ENCODE results near the gene CREB5. TPM values are rescaled to one million over a fixed set of nuclear protein-coding genes. Genes with fewer than 3 reads are reported as not detected.

The CREB5 gene
- total RNA-seq, 1 experiment from 2014 or later = 0.49 TPM

DNA sequence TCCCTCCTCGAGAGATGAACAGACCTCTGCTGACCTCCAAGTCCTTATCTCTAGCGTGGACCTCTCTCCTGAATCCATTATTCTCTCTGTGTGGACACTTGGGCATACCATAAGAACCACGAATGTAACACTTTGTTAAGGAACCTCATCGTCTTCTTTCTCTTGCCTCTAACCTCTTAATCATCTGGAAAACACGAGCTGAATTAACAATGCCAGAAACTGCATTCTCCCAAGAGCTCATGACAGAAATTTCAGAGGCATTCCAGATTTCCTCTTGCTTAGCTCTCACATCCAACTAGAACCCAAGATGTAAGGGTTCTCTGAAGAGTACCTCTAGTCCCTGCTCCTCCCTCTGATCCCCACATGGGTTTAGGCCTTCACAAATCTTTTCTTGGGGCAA, 444.3 kb downstream of the CREB5 start:
- peak overlapping the region; percentile 67 for H3K4me2 ChIP-seq (ENCODE audit: low read length)
- peak overlapping the region; percentile 47 for H2AFZ ChIP-seq (ENCODE audit: low read depth, low read length, poor library complexity, severe bottlenecking)
- RAD21 ChIA-PET (ENCODE audit: low non-redundant PET in 1 of 2, low total read pairs in 2 of 2, uncharacterized antibody in 2 of 2, unreplicated experiment in 2 of 2) = no interaction called here
- no peaks in the 10 kb centered on the region for H3K36me3 ChIP-seq (ENCODE audit: control insufficient read depth in 1 of 2, insufficient read depth in 2 of 2, low read length in 2 of 2)
- intact Hi-C loops (cut with micrococcal nuclease) = no loop called here
- DNase-seq (ENCODE audit: low read depth, low spot score) (no peak), ATAC-seq (no peak)
- H3K9me2 ChIP-seq (ENCODE audit: insufficient read depth) = no peaks in the 10 kb centered on the region
- peak overlapping the region; percentile 68; the same call in 1 of the 2 replicates for H3K27ac ChIP-seq (ENCODE audit: low read depth, low read length)
- no peak for TF ChIP-seq EZH2phosphoT487 (IDR thresholded peaks at IDR 0.05; ENCODE audit: borderline replicate concordance)
- TF ChIP-seq ZNF274 (IDR thresholded peaks at IDR 0.05; ENCODE audit: low read depth, low read length) = no peak
- TF ChIP-seq, protein P1, sequence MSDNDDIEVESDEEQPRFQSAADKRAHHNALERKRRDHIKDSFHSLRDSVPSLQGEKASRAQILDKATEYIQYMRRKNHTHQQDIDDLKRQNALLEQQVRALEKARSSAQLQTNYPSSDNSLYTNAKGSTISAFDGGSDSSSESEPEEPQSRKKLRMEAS (IDR thresholded peaks at IDR 0.05) = no peak
- TF ChIP-seq CBX3 (IDR thresholded peaks at IDR 0.05; ENCODE audit: low read depth) = no peak
- no peak for TF ChIP-seq TCF7L2 (IDR thresholded peaks at IDR 0.05; ENCODE audit: borderline replicate concordance, extremely low read depth, insufficient read depth, insufficient read length)
- TF ChIP-seq, protein P2, sequence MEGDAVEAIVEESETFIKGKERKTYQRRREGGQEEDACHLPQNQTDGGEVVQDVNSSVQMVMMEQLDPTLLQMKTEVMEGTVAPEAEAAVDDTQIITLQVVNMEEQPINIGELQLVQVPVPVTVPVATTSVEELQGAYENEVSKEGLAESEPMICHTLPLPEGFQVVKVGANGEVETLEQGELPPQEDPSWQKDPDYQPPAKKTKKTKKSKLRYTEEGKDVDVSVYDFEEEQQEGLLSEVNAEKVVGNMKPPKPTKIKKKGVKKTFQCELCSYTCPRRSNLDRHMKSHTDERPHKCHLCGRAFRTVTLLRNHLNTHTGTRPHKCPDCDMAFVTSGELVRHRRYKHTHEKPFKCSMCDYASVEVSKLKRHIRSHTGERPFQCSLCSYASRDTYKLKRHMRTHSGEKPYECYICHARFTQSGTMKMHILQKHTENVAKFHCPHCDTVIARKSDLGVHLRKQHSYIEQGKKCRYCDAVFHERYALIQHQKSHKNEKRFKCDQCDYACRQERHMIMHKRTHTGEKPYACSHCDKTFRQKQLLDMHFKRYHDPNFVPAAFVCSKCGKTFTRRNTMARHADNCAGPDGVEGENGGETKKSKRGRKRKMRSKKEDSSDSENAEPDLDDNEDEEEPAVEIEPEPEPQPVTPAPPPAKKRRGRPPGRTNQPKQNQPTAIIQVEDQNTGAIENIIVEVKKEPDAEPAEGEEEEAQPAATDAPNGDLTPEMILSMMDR (IDR thresholded peaks at IDR 0.05 in 2 of 3, conservative IDR thresholded peaks at IDR 0.05 in 1 of 3; ENCODE audit: borderline replicate concordance in 1 of 3, insufficient read depth in 1 of 3, low read depth in 2 of 3, low read length in 2 of 3) = no peak
- peaks cover 10% of the 10 kb centered on the region for H3K27me3 ChIP-seq (ENCODE audit: insufficient read depth, low read length)
- H4K20me1 ChIP-seq (ENCODE audit: insufficient read depth) = no peaks in the 10 kb centered on the region
- BruUV-seq (replicated peaks) = no TSS peak
- no peak overlapping the region for H3K9ac ChIP-seq (ENCODE audit: low read length)
- POLR2A ChIA-PET = no interaction called here
- H3K79me2 ChIP-seq (ENCODE audit: insufficient read depth, low read length) = no peaks in the 10 kb centered on the region
- CTCF ChIA-PET = no interaction called here
- no peaks in the 10 kb centered on the region for H3K9me3 ChIP-seq (ENCODE audit: control insufficient read depth in 1 of 2, insufficient read depth in 1 of 2, low read depth in 1 of 2, low read length in 2 of 2)
- no peak overlapping the region for H3K4me3 ChIP-seq (replicated peaks in 1 of 2; ENCODE audit: low read depth in 1 of 2, low read length in 2 of 2)
- peaks cover 23 to 36% of the 10 kb centered on the region in 2 experiments for H3K4me1 ChIP-seq (ENCODE audit: control insufficient read depth in 1 of 2, insufficient read depth in 2 of 2, low read length in 2 of 2)

DNA sequence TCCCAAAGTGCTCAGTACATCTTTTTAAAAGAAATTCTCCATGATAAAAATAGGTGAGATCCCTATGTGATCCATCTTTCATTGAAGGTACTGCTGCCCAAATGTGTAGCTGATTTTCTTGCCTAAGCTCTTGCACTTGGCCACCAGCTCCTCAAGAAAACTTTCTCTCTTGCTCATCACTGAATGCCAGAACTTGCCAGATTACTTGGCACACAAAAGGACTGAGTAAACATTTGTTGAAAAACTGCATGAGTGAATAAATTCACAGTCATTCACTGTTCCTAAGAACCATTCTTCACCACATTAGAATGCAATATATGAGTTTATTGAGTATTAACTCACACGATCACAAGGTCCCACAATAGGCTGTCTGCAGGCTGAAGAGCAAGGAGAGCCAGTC, 445.9 kb downstream of the CREB5 start:
- no peaks in the 10 kb centered on the region for H3K79me2 ChIP-seq (ENCODE audit: insufficient read depth, low read length)
- H3K4me3 ChIP-seq (replicated peaks in 1 of 2; ENCODE audit: low read depth in 1 of 2, low read length in 2 of 2) = no peak overlapping the region
- RAD21 ChIA-PET (ENCODE audit: low non-redundant PET in 1 of 2, low total read pairs in 2 of 2, uncharacterized antibody in 2 of 2, unreplicated experiment in 2 of 2) = no interaction called here
- no peaks in the 10 kb centered on the region for H4K20me1 ChIP-seq (ENCODE audit: insufficient read depth)
- no TSS peak for BruUV-seq (replicated peaks)
- POLR2A ChIA-PET = no interaction called here
- ATAC-seq (no peak), DNase-seq (ENCODE audit: low read depth, low spot score) (no peak)
- no peak overlapping the region for H3K9ac ChIP-seq (ENCODE audit: low read length)
- no peaks in the 10 kb centered on the region for H3K9me3 ChIP-seq (ENCODE audit: control insufficient read depth in 1 of 2, insufficient read depth in 1 of 2, low read depth in 1 of 2, low read length in 2 of 2)
- CTCF ChIA-PET = interaction anchor here (0.9 to 1.1 kb wide), 2 partner anchors 64 to 242 kb away, joined by 3 read pairs; no protein-coding TSS in a partner anchor
- intact Hi-C loops (cut with micrococcal nuclease) = no loop called here
- H3K4me2 ChIP-seq (ENCODE audit: low read length) = no peak overlapping the region
- H3K4me1 ChIP-seq (ENCODE audit: control insufficient read depth in 1 of 2, insufficient read depth in 2 of 2, low read length in 2 of 2) = peaks cover 23 to 36% of the 10 kb centered on the region in 2 experiments
- H3K27me3 ChIP-seq (ENCODE audit: insufficient read depth, low read length) = peaks cover 3% of the 10 kb centered on the region; the same call in 1 of the 2 replicates
- H3K9me2 ChIP-seq (ENCODE audit: insufficient read depth) = no peaks in the 10 kb centered on the region
- H3K27ac ChIP-seq (ENCODE audit: low read depth, low read length) = no peak overlapping the region
- no peaks in the 10 kb centered on the region for H3K36me3 ChIP-seq (ENCODE audit: control insufficient read depth in 1 of 2, insufficient read depth in 2 of 2, low read length in 2 of 2)
- H2AFZ ChIP-seq (ENCODE audit: low read depth, low read length, poor library complexity, severe bottlenecking) = no peak overlapping the region
- TF ChIP-seq EZH2 (IDR thresholded peaks at IDR 0.05) (no peak), RAD21 (IDR thresholded peaks at IDR 0.05; ENCODE audit: low read depth) (no peak), ELF1 (IDR thresholded peaks at IDR 0.05; ENCODE audit: borderline replicate concordance, low read depth) (no peak), ZNF274 (IDR thresholded peaks at IDR 0.05; ENCODE audit: low read depth, low read length) (no peak), CBX3 (IDR thresholded peaks at IDR 0.05; ENCODE audit: low read depth) (no peak), POLR2A (IDR thresholded peaks at IDR 0.05; ENCODE audit: borderline replicate concordance, extremely low read depth, insufficient read depth, insufficient read length) (no peak), SRF (IDR thresholded peaks at IDR 0.05; ENCODE audit: low read depth) (no peak), TCF7L2 (IDR thresholded peaks at IDR 0.05; ENCODE audit: borderline replicate concordance, extremely low read depth, insufficient read depth, insufficient read length) (no peak), FOSL1 (IDR thresholded peaks at IDR 0.05; ENCODE audit: low read depth) (no peak), EZH2phosphoT487 (IDR thresholded peaks at IDR 0.05; ENCODE audit: borderline replicate concordance) (no peak), YY1 (IDR thresholded peaks at IDR 0.05; ENCODE audit: extremely low read depth, insufficient replicate concordance, low read depth, low read length) (no peak)
- TF ChIP-seq, protein P3, sequence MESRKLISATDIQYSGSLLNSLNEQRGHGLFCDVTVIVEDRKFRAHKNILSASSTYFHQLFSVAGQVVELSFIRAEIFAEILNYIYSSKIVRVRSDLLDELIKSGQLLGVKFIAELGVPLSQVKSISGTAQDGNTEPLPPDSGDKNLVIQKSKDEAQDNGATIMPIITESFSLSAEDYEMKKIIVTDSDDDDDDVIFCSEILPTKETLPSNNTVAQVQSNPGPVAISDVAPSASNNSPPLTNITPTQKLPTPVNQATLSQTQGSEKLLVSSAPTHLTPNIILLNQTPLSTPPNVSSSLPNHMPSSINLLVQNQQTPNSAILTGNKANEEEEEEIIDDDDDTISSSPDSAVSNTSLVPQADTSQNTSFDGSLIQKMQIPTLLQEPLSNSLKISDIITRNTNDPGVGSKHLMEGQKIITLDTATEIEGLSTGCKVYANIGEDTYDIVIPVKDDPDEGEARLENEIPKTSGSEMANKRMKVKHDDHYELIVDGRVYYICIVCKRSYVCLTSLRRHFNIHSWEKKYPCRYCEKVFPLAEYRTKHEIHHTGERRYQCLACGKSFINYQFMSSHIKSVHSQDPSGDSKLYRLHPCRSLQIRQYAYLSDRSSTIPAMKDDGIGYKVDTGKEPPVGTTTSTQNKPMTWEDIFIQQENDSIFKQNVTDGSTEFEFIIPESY (IDR thresholded peaks at IDR 0.05; ENCODE audit: extremely low read depth, insufficient replicate concordance, low read length) = no peak
- TF ChIP-seq, protein P4, sequence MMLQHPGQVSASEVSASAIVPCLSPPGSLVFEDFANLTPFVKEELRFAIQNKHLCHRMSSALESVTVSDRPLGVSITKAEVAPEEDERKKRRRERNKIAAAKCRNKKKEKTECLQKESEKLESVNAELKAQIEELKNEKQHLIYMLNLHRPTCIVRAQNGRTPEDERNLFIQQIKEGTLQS (IDR thresholded peaks at IDR 0.05) = no peak
